Transverse colon (tissue), 4 donors: ENCODE data around the gene BRI3. TPM values are rescaled to one million over a fixed set of nuclear protein-coding genes. Genes with fewer than 3 reads are reported as not detected.

Experiments used
- DNase-seq: peaks from one replicate; pipeline ENCODE4 v3.0.0-alpha.2; 2019
- H3K27ac ChIP-seq, 4 donors: fragments of 200-600 bp; sonication (generic); 2 replicates each; pipeline ENCODE4 v1.5.1; 2016 to 2018; ENCODE audit warnings: inconsistent platforms in 4 of 4
- H3K27me3 ChIP-seq: fragments of 200-600 bp; sonication (generic); 2 replicates; pipeline ENCODE4 v1.5.1; 2017; ENCODE audit warnings: inconsistent platforms
- H3K36me3 ChIP-seq, 4 donors: fragments of 200-600 bp; sonication (generic); 2 replicates each; pipeline ENCODE4 v1.5.1; 2017 to 2019; ENCODE audit warnings: inconsistent platforms in 4 of 4
- H3K4me1 ChIP-seq, 4 donors: fragments of 200-600 bp; sonication (generic); 2 replicates each; pipeline ENCODE4 v1.5.1; 2017 to 2020; ENCODE audit warnings: inconsistent platforms in 4 of 4
- H3K4me3 ChIP-seq, 4 donors: fragments of 200-600 bp; sonication (generic); 1 replicate in 1 of 4; 2 replicates in 3 of 4; pipeline versions ENCODE4 v1.5.1 to v1.6.1; 2017 to 2019; ENCODE audit warnings: inconsistent platforms in 4 of 4
- H3K9me3 ChIP-seq, 2 donors: fragments of 200-600 bp; sonication (generic); 2 replicates each; pipeline ENCODE4 v1.5.1; 2017 to 2019; ENCODE audit warnings: inconsistent platforms in 2 of 2
- EP300 ChIP-seq: sonication (generic); formaldehyde crosslinking; IDR thresholded peaks from one replicate; pipeline ENCODE4 v1.6.1; 2017; ENCODE audit warnings: antibody characterized with exemption, low read depth
- POLR2A ChIP-seq: fragments of 450-650 bp; IDR thresholded peaks from one replicate; pipeline ENCODE4 v1.6.1; 2016; ENCODE audit warnings: antibody characterized with exemption, mild to moderate bottlenecking, moderate library complexity
- POLR2AphosphoS5 ChIP-seq, 3 donors: sonication (generic); formaldehyde crosslinking; IDR thresholded peaks; one replicate each; pipeline ENCODE4 v1.6.1; 2016; ENCODE audit warnings: antibody characterized with exemption in 3 of 3
- WGBS, 2 donors: methylation state at CpG; one replicate each; pipeline ENCODE4 v1.1.5; 2018; ENCODE audit warnings: low coverage in 1 of 2; 5-methylcytosine and 5-hydroxymethylcytosine counted together
- in situ Hi-C, 4 donors: fragments of 200-750 bp; cut with MboI; loops; one replicate each; pipeline versions ENCODE4 v1.15.0 to v1.15.1; 2017; ENCODE audit warnings: low sequenced_read_pairs in 3 of 4, low pct_ligation_motif_present in 1 of 4, low pct_unique_long_range_greater_than_20kb in 1 of 4
- intact Hi-C: fragments of 100-400 bp; cut with DNase I; formaldehyde crosslinking; loops from one replicate; pipeline ENCODE4 v1.15.1; 2023; ENCODE audit warnings: low total_unique reads
- total RNA-seq, 4 donors: library from RNA; depleted of rRNA; stranded (reverse); fragments of >200 nt; gene quantifications; one replicate each; pipeline ENCODE4 v1.1.0, GENCODE V29; 2016
- TF ChIP-seq, protein P1 (sequence below), 5 experiments: fragments of 200-600 bp in 3 of 5; fragments of 450-650 bp in 2 of 5; sonication (generic) in 3 of 5; IDR thresholded peaks; 1 replicate in 2 of 5; 2 replicates in 3 of 5; pipeline ENCODE4 v1.5.1; 2016 to 2017; ENCODE audit warnings: antibody characterized with exemption in 5 of 5, inconsistent platforms in 3 of 5, mild to moderate bottlenecking in 2 of 5, moderate library complexity in 1 of 5

The BRI3 gene
- total RNA-seq, 4 donors from 2014 or later = 9.8 to 87.5 (median 51.5) TPM

DNA sequence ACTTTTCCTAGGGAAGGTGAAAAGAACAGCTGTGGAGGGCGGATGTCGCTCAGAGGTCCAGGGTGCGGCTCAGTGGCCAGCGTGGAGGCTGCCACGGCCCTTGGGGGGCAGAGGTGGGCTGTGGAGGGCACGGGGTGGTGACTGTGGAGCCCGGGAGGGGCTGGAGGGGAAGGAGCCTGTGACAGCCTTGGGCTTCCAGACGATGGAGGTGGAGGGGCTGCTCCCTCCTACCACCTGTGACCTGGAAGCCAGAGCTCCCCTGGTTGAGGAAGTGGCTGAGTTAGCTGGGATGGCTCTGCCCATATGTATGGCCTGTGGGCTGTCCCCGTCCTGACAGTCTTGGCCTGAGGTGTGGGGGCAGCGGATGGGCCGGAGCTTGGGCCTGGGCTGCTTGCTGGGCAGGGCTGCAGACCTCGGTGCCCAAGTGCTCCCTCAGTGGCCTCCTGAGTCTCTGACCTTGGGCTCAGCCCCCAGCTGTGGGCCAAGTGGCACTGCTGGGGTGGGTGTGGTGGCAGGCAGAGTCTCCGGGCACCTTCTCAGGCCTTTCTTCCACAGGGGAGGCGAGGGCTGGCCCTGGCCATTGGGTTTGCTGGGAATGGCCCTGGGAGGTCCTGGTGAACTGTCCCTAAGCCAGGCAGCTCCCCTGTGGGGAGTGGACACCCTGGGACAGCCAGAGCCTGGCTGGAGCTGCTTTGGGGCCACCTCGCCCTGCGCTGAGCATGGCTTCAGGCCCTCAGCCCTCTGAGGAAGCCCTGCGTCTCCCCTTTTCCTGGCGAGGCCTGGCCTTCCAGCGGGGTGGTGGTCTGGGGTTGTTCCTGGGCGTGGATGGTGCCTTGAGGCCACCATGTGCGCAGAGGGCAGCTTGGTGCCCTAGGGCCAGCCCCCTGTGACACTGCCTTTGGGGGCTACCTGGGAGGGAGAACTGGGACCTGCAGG is 3.9 kb downstream of the BRI3 start:
- TF ChIP-seq POLR2A = no peak
- TF ChIP-seq, protein P1, sequence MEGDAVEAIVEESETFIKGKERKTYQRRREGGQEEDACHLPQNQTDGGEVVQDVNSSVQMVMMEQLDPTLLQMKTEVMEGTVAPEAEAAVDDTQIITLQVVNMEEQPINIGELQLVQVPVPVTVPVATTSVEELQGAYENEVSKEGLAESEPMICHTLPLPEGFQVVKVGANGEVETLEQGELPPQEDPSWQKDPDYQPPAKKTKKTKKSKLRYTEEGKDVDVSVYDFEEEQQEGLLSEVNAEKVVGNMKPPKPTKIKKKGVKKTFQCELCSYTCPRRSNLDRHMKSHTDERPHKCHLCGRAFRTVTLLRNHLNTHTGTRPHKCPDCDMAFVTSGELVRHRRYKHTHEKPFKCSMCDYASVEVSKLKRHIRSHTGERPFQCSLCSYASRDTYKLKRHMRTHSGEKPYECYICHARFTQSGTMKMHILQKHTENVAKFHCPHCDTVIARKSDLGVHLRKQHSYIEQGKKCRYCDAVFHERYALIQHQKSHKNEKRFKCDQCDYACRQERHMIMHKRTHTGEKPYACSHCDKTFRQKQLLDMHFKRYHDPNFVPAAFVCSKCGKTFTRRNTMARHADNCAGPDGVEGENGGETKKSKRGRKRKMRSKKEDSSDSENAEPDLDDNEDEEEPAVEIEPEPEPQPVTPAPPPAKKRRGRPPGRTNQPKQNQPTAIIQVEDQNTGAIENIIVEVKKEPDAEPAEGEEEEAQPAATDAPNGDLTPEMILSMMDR (IDR thresholded peaks at IDR 0.05) = no peak
- TF ChIP-seq POLR2AphosphoS5 (IDR thresholded peaks at IDR 0.05) = no peak
- no peak for TF ChIP-seq EP300
- H3K9me3 ChIP-seq = no peaks in the 10 kb centered on the region
- 73% methylated on average over 12 of the region's 21 CpGs; no CpG with 5 or more reads in 1 of the 2 donors for WGBS, 2 donors
- H3K36me3 ChIP-seq = no peaks in the 10 kb centered on the region
- no peaks in the 10 kb centered on the region for H3K27me3 ChIP-seq
- peaks cover 49 to 78% (median 67%) of the 10 kb centered on the region in 4 donors for H3K4me1 ChIP-seq
- in situ Hi-C loops = loop anchor here in 2 of 4 donors (25.0 kb wide), 1 partner anchor 127 kb away; the partner anchor contains the start of gene BAIAP2L1 (in 2 of the 2)
- DNase-seq = no peak
- intact Hi-C loops = no loop called here
- peak overlapping the region; percentile 88 to 98 (median 96) for H3K27ac ChIP-seq
- peak overlapping the region in 1 of 4 donors; percentile 97 for H3K4me3 ChIP-seq

DNA sequence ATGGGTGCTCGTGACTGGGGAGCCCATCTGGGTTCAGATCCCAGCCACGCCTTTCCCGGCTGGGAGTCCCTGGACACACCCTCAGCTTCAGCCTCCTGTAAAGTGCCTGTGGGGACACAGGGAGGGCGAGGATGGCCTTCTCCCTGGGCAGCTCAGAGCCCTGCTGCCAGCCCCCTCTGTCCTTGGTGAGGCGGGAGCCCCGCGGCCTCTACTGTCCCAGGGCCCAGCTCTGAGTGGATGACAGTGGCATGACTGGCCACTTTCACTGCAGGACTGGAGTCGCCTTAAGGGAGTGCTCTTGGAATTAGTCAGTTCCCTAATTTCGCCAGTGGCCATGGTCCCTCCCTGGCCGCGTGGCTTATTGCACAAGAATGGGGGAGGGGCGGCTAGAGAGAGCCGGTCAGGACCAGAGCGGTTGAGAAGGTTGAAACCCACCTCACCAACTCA is 4.6 kb downstream of the BRI3 start:
- in situ Hi-C loops = loop anchor here in 2 of 4 donors (25.0 kb wide), 1 partner anchor 126 kb away; the partner anchor contains the start of gene BAIAP2L1 (in 2 of the 2)
- peak overlapping the region in 1 of 4 donors; percentile 97 for H3K4me3 ChIP-seq

DNA sequence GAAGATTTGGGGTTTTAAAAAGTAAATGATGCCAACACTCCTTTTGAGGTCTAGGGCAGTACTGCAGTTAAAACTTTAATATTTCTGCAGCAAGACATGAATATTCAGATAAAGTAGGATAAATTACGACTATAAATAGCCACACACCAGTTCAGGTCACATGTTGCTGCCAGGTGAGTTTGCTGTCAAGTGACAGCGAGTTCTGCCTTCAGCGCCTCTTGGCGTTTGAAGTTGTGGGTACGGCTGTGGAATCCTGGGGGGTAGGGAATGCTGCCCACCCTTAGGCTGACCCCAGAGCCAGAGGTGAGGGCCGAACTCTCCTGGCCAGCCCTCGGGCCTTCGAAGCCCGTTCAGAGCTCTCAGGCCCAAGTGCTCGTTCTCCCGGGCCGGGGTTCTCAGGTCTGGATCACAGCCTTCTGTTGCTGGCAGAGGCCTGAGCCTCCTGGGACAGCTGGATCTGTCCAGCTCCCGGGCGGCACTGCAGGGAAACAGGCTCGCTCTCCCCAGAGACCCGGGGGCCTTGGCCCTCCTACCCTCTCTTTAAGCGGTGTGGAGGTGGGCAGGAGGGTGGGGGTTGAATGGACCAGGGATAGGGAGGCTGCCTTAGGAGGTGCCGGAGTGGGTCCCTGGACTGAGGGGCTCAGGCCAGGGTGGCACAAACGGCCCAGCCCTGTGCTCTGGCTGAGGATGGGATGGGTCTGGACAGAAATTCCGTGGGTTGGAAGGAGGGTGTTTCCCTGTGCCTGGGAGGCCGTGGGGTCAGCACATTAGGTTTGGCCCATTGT is 5.4 kb downstream of the BRI3 start:
- H3K4me1 ChIP-seq = peaks cover 48 to 73% (median 61%) of the 10 kb centered on the region in 4 donors
- DNase-seq = no peak
- no peak for TF ChIP-seq POLR2AphosphoS5 (IDR thresholded peaks at IDR 0.05)
- TF ChIP-seq, protein P1 (IDR thresholded peaks at IDR 0.05) = no peak
- no peak for TF ChIP-seq EP300
- no peak overlapping the region for H3K4me3 ChIP-seq
- intact Hi-C loops = no loop called here
- in situ Hi-C loops = loop anchor here in 2 of 4 donors (25.0 kb wide), 1 partner anchor 125 kb away; the partner anchor contains the start of gene BAIAP2L1 (in 2 of the 2)
- H3K36me3 ChIP-seq = peaks cover 0 to 7% (median under 1%) of the 10 kb centered on the region in 4 donors
- WGBS, 2 donors = 33 to 80% methylated on average over 1 to 20 of the region's 21 CpGs
- H3K9me3 ChIP-seq = no peaks in the 10 kb centered on the region
- H3K27me3 ChIP-seq = no peaks in the 10 kb centered on the region
- H3K27ac ChIP-seq = peak overlapping the region in 3 of 4 donors; percentile 96 to 98 (median 97)

More for the DNA sequence above, 4.6 kb downstream of the BRI3 start:
- no peaks in the 10 kb centered on the region for H3K27me3 ChIP-seq
- TF ChIP-seq POLR2AphosphoS5 (IDR thresholded peaks at IDR 0.05) (peak; percentile 18 to 45 (median 38)), POLR2A (no peak), EP300 (no peak)
- TF ChIP-seq, protein P1 (IDR thresholded peaks at IDR 0.05) = no peak
- H3K27ac ChIP-seq = peak overlapping the region; percentile 88 to 98 (median 96)
- intact Hi-C loops = no loop called here
- WGBS, 2 donors = 64% methylated on average over 13 of the region's 14 CpGs; no CpG with 5 or more reads in 1 of the 2 donors
- H3K36me3 ChIP-seq = no peaks in the 10 kb centered on the region
- H3K4me1 ChIP-seq = peaks cover 48 to 73% (median 61%) of the 10 kb centered on the region in 4 donors
- H3K9me3 ChIP-seq = no peaks in the 10 kb centered on the region
- peak; percentile 53 for DNase-seq
